COLO829 (cell line): Measurements from ENCODE around the gene CLDN5.

ENCODE experiments used
- DNase-seq: peaks from one replicate; pipeline ENCODE4 v3.0.0; 2012; ENCODE audit warnings: low spot score

The CLDN5 gene

DNA sequence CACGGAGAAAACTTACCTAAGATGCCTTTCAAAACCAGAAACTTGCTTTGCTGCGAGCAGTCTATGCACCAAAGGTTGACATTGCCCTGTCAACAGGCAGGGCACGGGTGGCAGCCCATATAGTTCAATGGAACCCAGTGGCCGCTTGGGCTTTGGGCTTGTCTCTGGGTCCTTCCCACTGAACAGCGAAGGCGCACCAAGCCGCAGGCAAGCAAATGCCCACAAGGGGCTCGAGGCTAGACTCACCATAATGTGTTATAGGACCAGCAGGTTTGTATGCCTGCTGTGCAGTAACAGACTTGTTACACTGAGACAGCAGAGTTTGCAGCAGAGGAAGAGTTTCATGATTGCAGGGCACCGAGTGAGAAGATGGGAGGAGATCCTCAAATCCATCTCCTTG lies 20.3 kb downstream of the CLDN5 start:
- no peak for DNase-seq

DNA sequence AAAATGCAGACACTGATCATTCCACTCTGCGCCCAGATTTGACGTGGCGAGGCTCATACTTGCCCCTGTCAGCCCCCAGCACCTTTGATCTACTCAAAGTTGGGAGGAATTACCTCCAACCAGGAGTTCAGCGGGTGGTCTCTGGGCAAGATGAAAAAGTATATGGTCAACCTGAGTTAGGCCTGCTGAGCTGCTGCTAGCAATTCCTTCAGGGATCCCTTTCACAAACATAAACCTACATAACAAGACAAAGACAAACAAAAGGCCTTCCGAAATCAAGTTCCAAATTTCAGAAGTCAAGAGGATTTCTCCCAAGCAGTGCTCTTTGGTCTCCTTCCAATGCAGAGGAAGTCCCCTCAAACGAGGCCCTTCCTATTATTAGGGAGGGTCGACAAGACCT lies 20.8 kb downstream of the CLDN5 start:
- DNase-seq: no peak

DNA sequence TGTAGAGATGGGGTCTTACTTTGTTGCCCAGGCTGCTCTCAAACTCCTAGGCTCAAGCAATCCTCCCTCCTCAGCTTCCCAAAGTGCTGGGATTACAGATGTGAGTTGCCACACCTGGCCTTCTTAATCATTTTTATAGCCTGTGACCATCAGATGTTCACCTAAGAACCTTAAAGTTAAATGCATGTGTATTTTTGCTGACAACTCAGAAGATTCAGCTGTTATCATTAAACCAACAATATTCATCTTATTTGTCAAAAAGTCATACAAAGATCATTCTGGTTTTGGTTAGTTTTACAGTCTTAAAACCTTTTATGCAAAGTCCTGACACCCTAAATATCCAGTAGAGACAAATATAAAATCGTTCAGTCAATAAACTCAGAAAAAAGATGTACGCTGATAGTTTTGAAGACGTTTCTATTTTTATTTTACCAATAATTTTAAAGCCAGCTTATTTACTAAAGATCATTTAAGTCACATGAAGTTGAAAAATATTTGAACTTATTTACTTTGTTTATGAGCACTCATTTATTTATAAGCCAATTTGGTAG lies 22.2 kb downstream of the CLDN5 start:
- DNase-seq: no peak

DNA sequence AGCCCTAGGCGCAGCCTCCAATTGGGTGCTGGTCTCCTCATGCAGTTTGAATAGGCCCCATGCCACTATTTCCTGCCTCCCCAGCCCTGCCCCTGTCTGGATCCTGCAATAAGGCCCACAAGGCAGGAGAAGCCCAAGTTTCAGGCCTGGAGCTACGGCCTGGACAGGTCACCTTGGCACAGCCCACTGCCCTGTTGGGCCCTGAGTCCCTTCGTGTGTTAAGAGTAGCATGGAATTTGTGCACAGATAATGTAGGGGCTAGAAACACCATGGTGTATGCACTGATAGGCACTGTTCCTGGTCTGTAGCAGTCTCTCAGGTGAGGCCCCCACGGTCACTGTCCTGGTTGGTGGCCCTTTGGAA lies 24.3 kb downstream of the CLDN5 start:
- no peak for DNase-seq

DNA sequence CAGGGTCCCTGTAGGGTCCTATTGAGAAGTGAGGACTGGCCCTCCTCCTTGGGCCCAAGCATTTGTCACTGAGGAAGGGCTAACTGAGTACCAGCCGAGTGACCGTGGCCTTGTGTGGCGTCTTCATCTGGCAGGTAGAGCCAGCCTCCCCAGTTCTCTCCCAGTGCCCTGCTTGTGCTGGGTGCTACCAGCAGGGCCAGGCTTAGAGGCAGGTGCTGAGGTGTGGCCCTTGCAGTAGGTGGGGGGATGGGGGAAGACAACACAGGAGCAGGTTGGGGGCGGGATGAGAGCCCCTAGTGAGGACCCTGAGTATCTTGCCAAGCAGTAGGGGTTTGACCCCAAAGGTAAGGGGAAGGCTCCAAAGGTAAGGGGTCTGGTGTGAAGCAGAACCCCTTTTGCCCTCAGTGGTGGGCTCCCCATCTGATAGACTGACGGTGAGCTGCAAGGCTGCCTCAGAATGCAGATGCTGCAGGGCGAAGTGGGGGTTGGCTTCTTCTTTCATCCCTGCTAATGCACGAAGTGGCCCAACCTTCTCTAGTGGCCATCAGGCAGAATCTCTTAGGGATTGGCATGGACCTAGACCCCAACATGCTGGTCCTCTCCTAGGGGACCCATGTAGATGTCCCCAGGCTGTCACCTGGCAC lies 24.9 kb downstream of the CLDN5 start:
- no peak for DNase-seq

DNA sequence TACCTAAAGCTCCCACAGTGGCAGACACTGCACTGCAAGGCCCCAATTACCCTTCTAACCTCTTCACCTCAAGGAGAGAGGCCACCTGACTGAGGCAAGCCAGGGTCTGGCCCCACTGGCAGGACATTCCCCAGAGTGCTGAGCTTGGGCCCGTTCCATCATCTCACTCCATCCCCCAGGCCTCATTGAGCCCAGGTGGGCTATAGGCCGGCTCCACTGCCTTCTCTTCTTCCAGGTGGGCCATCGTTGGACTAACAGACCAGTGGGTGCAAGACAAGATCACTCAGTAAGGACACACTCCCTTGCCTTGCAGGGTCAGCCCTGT lies 25.4 kb downstream of the CLDN5 start:
- DNase-seq: no peak

DNA sequence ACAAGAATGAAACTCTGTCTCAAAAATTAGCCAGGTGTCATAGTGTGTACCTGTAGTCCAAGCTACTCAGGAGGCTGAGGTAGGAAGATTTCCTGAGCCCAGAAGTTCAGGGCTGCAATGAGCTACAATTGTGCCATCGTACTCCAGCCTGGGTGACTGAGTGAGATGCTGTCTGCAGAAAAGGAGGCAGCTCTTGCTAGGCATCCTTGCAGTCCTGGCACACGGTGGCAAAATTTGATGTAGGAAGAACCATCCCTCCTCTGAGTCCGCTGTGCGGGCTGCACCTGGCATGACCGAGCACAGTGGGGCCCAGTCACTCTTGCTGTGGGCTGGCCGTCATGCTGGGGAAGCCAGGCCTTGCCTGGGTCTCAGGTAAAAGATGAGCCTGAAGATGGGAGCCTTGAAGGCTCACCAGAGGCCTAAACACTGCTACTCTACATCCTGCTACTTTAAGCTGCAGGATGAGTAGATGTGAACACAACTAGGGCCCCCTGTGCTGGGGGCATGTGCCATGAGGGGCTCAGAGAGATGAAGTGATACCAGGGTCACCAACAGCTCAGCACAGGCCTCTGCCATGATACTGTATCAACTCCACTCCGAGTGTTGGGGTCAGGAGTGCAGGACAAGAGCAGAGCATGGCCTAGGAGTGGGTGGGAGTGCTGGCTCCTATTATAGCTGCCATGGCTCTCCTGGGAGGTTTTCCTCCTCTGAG lies 25.9 kb downstream of the CLDN5 start:
- no peak for DNase-seq

DNA sequence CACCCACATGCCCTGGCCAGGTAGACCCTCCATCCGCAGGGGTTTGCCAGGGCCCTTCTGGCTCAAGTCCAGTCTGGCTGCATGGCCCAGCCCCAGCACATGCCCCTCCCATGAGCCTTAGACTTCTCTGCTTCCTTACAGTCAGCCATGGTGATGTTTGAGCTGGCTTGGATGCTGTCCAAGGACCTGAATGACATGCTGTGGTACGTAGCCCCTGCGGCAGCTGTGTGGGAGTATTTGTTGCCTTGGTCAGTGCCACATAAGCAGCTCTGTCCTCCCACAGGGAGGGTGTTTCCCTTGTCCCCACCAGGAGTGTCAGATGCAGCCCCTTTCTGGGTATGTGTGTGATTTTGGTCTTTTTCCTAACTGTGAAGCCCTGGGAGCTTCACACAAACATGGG lies 27.0 kb downstream of the CLDN5 start:
- DNase-seq: peak; percentile 85

DNA sequence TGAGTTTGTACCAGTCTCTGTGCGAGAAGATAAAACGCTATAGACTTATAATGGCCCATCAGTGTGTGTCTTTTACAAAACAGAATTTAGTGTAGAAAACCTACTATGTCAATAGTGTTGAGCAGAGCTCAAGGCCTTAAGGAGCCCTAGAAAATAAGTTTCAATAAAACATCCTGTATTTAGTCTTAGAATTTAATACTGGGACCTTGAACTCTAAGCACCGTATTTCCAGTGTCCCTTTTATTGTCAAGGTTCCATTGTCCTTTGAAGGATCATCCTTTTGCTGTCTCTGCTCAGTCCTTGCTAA lies 27.9 kb downstream of the CLDN5 start:
- DNase-seq: no peak

DNA sequence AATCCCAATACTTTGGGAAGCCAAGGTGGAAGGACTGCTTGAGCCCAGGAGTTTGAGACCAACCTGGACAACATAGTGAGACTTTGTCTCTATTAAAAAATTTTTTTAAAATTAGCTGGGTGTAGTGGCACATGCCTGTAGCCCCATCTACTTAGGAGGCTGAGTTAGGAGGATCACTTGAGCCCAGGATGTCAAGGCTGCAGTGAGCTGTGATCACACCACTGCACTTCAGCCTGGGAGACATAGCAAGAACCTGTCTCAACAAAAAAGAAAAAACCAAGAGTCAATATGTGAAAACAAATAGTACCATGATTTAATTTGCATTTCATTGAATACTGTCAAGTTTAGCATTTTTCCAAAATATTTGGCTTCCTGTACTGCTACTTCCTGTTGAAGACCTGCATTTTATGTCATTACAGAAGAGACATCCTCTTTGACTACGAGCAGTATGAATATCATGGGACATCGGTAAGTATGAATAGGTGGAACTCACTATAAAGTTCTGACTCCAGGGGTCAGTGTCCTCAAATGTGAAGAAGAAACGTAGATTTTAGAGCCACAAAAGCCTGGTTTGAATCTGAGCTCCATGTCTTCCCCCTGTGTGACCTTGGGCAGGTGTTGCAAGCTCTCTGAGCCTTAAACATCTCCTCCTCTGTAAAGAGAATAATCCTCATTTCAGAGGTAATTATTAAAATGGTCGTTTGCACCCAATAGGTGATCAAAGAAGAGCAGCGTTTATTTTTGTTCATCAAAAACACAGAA lies 28.5 kb downstream of the CLDN5 start:
- no peak for DNase-seq

DNA sequence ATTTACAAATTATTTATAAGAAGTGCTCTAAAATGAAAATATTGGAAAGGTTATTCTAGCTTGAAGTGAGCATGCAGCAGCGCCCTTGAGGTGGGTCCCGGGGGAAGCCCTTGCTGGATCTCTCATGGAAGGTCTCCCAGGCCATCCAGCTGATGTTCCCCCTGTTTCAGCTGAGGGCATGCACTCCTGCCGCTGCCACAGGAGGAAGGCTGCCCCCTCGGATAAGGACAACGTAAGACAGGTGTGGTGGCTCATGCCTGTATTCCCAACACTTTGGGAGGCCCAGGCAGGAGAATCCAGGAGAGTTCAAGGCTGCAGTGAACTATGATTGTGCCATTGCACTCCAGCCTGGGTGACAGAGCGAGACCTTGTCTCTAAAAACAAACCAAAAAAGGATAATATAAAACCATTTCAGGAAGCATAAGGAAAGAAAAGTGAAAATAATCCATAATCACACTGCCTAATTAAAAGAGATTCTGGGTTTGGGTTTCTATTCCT lies 29.5 kb downstream of the CLDN5 start:
- DNase-seq: no peak

DNA sequence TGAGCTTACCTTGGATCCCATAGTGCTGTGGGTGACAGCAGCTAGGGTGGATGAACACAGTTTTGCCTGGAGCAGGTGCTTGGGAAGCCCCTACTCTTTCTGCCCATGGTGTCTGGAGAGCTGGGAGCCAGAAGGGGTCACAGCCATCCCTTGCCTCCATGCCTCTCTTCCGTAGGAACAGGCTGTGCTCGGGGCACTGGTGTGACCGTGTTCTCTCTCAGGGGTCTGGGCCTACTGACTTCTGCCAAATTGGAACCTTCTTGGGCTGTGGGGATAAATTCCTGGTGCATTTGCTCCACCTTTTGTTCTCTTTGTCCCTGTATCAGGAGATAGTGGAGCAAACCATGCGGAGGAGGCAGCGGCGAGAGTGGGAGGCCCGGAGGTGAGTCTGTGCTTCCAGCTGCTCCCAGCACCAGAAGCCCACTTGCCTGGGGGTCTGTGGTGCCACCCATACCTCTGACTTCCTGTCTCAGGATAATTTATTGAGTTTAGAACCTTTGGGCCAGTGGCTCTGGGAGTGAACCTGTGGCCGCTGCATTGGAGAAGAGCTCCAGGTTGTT lies 30.1 kb downstream of the CLDN5 start:
- no peak for DNase-seq

DNA sequence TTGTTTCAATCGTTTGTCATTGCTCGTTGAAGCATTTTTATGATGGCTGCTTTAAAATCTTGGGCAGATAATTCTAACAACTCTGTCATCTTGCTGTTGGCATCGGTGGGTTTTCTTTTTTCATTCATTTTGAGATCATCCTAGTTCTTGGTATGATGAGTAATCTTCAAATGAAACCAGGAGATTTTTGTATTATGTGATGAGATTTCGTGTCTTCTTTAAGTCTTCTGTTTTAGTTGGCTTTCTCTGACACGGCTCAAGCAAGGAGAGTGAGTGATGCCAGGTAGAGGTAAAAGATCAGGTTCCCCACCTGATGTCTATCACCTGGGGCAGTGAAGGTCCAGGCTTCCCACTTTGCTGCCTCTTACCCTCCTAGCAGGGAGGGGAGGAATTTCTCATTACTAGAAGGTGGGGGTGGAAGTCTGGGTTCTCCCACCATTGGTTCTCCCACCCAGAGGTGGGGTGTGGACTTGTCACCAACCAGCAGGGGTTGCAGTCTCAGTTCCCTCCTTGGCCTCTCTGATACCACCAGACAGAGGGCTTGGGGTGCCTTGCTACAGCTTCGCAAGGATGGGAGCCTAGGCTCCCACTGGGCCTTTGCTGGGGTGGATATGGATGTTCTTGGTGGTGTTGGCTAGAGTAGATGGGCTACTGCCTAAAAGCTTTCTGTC lies 31.6 kb downstream of the CLDN5 start:
- DNase-seq: no peak

DNA sequence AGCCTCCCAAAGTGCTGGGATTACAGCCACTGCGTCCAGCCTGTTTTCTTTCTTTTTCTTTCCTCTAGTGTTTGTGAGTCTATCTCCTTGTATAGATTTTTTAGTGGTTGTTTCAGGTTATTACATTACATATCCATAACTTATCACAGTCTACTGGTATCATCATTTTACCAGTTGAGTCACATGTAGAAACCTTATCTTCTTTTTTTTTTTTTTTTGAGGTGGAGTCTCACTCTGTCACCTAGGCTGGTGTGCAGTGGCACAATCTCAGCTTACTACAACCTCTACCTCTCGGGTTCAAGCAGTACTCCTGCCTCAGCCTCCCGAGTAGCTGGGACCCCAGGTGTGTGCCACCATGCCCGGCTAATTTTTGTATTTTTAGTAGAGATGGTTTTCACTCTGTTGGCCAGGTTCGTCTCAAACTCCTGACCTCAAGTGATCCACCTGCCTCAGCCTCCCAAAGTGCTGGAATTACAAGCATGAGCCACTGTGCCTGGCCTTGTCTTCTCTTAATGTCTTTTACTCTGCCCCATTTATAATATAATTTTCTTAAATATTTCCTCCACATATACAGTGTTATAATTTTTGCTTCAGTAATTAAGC lies 33.5 kb downstream of the CLDN5 start:
- DNase-seq: no peak

DNA sequence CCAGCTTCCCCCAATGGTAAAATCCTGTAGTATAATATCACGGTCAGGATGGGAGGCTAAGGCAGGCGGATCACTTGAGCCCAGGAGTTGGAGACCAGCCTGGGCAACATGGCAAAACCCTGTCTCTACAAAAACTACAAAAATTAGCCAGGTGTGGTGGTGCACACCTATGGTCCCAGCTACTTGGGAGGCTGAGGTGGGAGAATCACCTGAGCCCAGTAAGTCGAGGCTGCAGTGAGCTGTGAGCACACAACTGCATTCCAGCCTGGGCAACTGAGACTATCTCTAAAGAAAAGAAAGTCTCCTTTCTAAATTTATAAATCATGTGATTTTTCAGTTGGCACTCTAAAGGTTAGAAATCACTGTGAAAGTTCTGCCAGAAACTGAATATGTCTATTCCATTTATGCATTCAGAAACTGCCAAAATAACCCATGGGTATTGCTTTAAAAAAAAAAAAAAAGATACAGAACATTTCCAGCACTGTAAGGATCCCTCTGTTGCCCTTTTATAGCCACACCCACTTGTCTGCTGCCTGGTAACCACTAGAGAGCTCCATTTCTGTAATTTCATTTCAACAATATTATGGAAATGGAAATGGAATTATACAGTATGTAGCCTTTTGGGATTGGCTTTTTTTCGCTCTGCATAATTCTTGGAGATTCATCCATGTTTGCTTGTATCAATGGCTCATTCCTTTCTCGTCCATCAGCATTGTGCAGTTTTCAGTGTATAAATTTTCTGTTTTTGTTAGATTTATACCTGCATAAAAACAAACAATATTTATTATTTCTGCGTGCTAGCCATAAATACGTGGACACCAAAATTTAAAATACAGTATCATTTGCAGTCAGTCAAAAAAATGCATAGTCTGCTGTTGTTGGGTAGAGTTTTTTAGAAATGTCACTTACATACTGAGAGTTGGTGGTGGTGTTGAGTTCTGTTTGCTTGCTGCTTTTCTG lies 35.0 kb downstream of the CLDN5 start:
- DNase-seq: peak; percentile 67

DNA sequence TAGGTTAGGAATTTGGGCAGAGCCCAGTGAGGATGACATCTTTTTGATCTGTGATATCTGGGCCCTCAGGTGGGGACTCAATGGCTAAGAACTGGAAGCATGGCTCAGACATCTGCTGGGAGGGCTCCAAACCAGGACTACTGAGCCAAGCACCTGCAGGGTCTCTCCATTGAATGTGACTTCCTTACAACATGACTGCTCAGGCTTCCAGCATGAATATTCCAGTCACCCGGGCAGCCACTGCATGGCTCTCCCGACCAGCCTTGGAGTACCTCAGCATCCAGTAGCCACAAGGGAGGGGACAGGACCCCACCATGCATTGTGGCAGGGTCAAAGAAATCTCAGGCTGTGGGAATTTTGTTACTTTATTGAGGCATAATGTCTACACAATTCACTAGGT lies 35.9 kb downstream of the CLDN5 start:
- no peak for DNase-seq

DNA sequence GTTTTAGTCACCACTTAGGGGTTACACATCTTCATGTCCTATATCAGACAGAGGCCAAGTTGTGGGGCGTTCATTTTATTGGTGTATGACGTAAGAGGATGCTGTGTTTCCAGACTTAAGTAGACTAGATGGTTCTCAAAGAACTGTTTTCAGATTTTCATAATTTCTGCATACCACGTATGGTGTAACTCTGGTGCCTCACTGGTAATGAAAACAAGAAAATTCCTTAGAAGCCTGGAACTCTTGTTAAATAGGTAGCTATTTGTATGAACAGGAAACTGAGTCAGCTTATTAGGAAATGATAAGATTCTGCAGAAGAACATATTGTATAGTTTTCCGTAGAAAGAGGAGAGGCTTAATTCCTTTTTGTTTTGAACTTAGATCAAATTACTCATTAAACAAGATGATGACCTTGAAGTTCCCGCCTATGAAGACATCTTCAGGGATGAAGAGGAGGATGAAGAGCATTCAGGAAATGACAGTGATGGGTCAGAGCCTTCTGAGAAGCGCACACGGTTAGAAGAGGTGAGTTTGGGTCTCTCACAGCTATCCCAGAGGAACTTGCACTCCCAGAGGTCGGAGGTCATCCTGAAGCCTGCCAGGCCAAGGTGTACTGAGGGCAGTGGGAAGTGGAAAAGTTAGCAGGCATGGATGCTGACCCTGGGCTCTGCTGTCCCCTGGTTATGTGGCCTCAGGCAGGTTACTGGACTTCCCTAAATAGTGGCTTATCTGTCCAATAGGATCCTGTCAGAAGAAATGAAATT lies 40.5 kb downstream of the CLDN5 start:
- DNase-seq: no peak

DNA sequence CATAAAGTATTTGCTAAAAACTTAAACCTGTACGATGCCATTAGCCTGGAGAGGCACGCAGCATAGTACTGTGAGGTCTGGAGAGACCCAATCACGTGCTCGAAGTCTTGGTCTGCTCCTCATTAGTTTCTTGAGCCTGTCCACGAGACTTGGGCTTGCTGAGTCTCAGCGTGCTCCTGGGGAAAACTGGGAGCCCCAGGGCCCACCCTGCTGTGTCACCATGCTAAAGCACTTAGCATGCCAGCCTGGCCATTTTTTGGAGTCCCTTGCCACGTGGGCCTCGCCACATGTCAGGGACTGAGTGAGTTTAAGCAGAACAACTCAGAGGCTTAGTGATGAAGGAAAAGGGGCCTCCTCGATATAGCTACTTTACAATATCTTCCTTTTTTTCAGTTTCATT lies 41.9 kb downstream of the CLDN5 start:
- DNase-seq: no peak

DNA sequence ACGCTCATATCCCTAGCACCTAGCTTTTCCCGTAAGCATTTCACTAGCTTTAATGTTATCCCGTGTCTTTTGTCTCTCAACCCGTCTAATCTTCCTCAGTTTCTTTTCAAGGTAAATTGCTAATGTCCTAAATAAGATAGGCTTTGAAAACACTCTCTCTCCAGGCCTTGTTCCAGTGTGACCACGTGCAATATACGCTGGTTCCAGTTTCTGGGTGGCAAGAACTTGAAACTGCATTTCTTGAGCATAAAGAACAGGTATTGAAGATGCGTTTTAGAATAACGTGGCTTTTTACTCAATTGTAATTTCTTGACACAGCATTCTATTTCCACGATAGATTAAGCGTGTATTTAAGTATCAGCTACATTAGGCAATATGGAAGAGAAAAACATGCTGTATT lies 43.4 kb downstream of the CLDN5 start:
- DNase-seq: no peak

DNA sequence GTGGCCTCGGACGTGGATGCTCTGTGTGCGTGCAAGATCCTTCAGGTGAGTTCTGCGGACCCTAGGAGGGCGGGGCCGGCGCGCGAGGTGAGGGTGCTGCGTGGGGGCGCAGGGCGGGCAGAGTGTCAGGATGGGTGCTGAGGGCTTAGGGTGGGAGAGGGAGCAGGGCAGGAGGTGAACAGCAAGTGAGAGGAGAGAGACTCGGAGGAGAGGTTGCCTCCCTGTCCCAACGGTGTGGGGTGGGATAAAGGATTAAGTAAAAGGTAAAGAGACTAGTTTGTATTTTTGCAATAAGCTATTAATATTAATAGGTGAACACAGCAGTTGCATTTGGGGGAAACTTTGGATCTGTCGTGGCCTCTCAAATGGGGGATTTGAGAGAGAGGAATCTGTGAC lies 44.0 kb downstream of the CLDN5 start:
- no peak for DNase-seq
